NCI-H774 (cell line): Measurements from ENCODE around the gene ABHD3.
"Not testable (repeated sequence)": the region's sequence is repeated elsewhere in the genome, so short reads cannot be mapped to it uniquely, and the experiment has no call there.

ENCODE experiments used
- DNase-seq: peaks from one replicate; lab custom pipeline; 2025; lab: John Stamatoyannopoulos, UW

ABHD3 gene, protein sequence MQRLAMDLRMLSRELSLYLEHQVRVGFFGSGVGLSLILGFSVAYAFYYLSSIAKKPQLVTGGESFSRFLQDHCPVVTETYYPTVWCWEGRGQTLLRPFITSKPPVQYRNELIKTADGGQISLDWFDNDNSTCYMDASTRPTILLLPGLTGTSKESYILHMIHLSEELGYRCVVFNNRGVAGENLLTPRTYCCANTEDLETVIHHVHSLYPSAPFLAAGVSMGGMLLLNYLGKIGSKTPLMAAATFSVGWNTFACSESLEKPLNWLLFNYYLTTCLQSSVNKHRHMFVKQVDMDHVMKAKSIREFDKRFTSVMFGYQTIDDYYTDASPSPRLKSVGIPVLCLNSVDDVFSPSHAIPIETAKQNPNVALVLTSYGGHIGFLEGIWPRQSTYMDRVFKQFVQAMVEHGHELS

GRCh38 chr18:21704603-21705364 is at the start of gene ABHD3:
ABHD3 (minus strand) TSS chr18:21704774; CDS start chr18:21704665, 109 bp downstream.
- peak; percentile 90 for DNase-seq

GRCh38 chr18:21747764-21748693 is 43.5 kb upstream of the ABHD3 start:
- DNase-seq, result no peak

- no peak for DNase-seq
Measured at GRCh38 chr18:21747268-21747667, 42.7 kb upstream of the ABHD3 start.

GRCh38 chr18:21745231-21745630 is 40.7 kb upstream of the ABHD3 start:
- DNase-seq, result no peak

- no peak for DNase-seq
Measured at GRCh38 chr18:21743166-21743832, 38.7 kb upstream of the ABHD3 start.

- DNase-seq, result no peak
Measured at GRCh38 chr18:21742315-21742687, 37.7 kb upstream of the ABHD3 start.

DNA sequence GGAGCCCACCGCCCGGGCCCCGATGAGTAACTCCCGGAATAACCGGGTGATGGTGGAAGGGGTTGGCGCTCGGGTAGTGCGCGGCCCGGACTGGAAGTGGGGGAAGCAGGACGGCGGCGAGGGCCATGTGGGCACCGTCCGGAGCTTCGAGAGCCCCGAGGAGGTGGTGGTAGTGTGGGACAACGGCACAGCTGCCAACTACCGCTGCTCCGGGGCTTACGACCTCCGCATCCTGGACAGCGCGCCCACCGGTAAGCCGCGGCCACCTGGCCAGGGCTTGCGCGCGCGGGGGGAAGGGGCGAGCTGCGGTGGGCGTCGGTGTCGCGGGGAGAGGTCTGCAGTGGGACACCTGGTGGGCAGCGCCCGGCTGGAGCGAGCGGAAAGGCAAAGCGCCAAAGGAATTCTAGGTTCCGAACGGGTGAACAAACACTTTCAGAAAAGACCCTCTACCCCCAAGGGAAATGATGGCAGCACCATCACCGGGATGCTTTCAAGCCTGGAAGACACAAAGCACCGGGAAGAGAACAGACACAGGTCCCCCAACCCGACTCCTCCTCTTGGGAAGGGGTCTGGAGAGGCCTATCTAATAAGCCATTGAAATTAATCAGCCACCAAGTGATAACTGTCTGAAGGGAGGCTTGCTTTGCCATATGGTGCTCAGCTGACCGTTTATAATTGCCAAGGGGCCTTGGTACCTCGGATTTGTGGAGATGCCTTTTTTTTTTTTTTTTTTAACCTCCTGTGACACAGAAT is 37.2 kb upstream of the ABHD3 start:
- no peak for DNase-seq

DNA sequence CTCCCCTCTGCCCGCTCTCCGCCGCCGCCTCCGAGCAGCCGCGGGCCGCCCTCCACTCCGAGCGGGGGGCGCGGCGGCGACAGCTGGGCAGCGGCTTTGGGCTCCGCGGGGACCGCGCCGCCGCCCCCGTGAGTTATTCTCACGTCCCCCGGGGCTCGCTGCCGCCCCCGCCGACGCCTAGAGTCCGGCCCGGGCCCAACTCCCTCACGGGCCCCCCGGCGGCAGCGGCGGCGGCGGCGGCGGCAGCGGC is 36.7 kb upstream of the ABHD3 start:
- DNase-seq, result no peak

- peak; percentile 96 for DNase-seq
Measured at GRCh38 chr18:21740538-21741311, 36.2 kb upstream of the ABHD3 start, which contains the start of gene MIB1. MIB1 (plus strand) TSS chr18:21740792; CDS start chr18:21741584, 792 bp downstream.

- no peak for DNase-seq
Measured at GRCh38 chr18:21739604-21740537, 35.3 kb upstream of the ABHD3 start.

GRCh38 chr18:21736926-21737325 is 32.4 kb upstream of the ABHD3 start:
- not testable (repeated sequence) for DNase-seq

- no peak for DNase-seq
Measured at GRCh38 chr18:21735452-21736015, 31.0 kb upstream of the ABHD3 start.

DNA sequence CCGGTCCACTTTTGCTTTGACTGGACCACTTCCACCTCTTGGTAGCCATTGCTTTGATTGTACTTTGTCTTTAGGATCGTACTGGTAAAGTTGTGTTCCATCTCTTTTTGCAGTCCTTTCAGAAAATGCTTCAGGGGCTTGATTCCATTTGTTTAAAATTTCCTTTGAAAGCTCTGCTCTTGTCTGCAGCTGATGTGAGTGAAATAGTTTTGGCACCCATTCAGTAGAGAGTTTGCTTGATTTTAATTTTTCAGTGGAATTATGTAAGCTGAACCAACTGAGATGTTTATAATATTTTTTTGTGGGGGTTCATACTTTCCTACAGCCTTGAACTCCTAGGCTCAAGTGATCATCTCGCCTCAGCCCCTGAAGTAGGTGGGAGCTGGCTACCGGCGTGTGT is 28.4 kb upstream of the ABHD3 start:
- no peak for DNase-seq

GRCh38 chr18:21727702-21728101 is 23.1 kb upstream of the ABHD3 start:
- no peak for DNase-seq

GRCh38 chr18:21725201-21725600 is 20.6 kb upstream of the ABHD3 start:
- no peak for DNase-seq

GRCh38 chr18:21722687-21723086 is 18.1 kb upstream of the ABHD3 start:
- no peak for DNase-seq

DNA sequence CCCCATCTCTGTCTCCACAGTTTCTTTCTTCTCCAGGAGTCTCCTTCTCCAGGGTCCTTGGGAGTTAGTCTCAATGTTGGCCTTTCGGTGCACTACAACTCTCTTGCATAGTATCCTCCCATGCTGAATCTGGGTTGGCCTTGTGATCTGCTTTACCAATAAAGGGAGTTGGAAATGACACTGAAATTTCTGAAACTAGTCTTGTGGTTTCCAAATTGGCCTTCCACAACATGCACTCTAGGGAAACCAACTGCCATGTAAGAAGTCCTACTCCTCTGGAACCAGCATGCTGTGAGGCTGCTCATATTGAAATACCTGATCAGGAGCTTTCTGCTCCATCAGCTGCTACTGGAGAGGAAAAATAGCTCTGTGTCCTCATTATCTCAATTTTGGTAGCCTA is 9.9 kb upstream of the ABHD3 start:
- DNase-seq, result no peak

- DNase-seq, result not testable (repeated sequence)
Measured at GRCh38 chr18:21707130-21707529, 2.6 kb upstream of the ABHD3 start.

- no peak for DNase-seq
Measured at GRCh38 chr18:21706386-21706865, 1.9 kb upstream of the ABHD3 start.
